ENCODE measurements around the gene BUD13. TPM values are rescaled to one million over a fixed set of nuclear protein-coding genes. Genes with fewer than 3 reads are reported as not detected.

The BUD13 gene
- total and polyA plus RNA-seq, 10 of the 15 experiments (the other 5 are each of a cell fraction or from before 2014, with no cell fraction given): 10.9 to 36.5 (median 24.7) TPM

- ChIA-PET SMC1A (ENCODE audit: uncharacterized antibody, unreplicated experiment) (interaction anchor here (1.3 kb wide), 1 partner anchor 35 kb away, joined by 5 read pairs; no protein-coding TSS in a partner anchor), RAD21 (ENCODE audit: unreplicated experiment) (no interaction called here), CTCF (interaction anchor here (0.7 to 1.5 kb wide), 4 partner anchors 9 to 296 kb away, joined by 3 to 5 read pairs (median 4); partner anchors contain the start of gene APOA5), POLR2A (no interaction called here)
- H3K36me3 ChIP-seq (ENCODE audit: control insufficient read depth in 2 of 2, insufficient read depth in 2 of 2, low read length in 1 of 2): no peaks in the 10 kb centered on the region
- no peaks in the 10 kb centered on the region for H4K20me1 ChIP-seq (ENCODE audit: control insufficient read depth, insufficient read depth)
- BruUV-seq (replicated peaks): no TSS peak
- DNase-seq (ENCODE audit: low read depth, low spot score) (no peak), ATAC-seq (no peak), FAIRE-seq (no peak)
- intact Hi-C loops (cut with micrococcal nuclease; ENCODE audit: unreplicated experiment) (no loop called here), in situ Hi-C loops (cut with MboI) (no loop called here)
- no peak overlapping the region for H3K4me2 ChIP-seq (ENCODE audit: control insufficient read depth, insufficient read depth)
- H3K27ac ChIP-seq (ENCODE audit: control insufficient read depth, insufficient read depth): no peak overlapping the region
- H2AFZ ChIP-seq (ENCODE audit: control insufficient read depth, low read depth, low read length): no peak overlapping the region
- no peaks in the 10 kb centered on the region; a peak in 2 of 4 replicates for H3K27me3 ChIP-seq (replicated peaks in 1 of 2; ENCODE audit: control insufficient read depth in 2 of 2, insufficient read depth in 2 of 2, low read length in 1 of 2)
- 96% methylated on average over 2 of the region's 2 CpGs for WGBS (ENCODE audit: insufficient coverage, insufficient replicate concordance, low lambda C conversion rate, missing lambda C conversion rate)
- no peaks in the 10 kb centered on the region for H3K4me1 ChIP-seq (ENCODE audit: control insufficient read depth, insufficient read depth, low read length)
- H3K4me3 ChIP-seq: no peak overlapping the region
- H3K9ac ChIP-seq (ENCODE audit: control insufficient read depth, insufficient read depth, low read length): no peak overlapping the region
- H3K9me3 ChIP-seq (replicated peaks; ENCODE audit: control insufficient read depth, insufficient read depth, low read length): no peaks in the 10 kb centered on the region
- no peaks in the 10 kb centered on the region for H3K79me2 ChIP-seq (ENCODE audit: control insufficient read depth, insufficient read depth, low read length)
- TF ChIP-seq CHD1 (IDR thresholded peaks at IDR 0.05; ENCODE audit: low read depth, low read length) (no peak), YY1 (IDR thresholded peaks at IDR 0.05; ENCODE audit: low read depth, low read length) (no peak), ZNF217 (IDR thresholded peaks at IDR 0.05) (no peak), PRDM15 (CRISPR knock-in tag; IDR thresholded peaks at IDR 0.05) (no peak), E2F4 (IDR thresholded peaks at IDR 0.05; ENCODE audit: low read depth, low read length) (no peak), RCOR1 (conservative IDR thresholded peaks at IDR 0.05; ENCODE audit: low read depth, low read length) (no peak), JUND (IDR thresholded peaks at IDR 0.05; ENCODE audit: low read depth, low read length) (no peak), ZNF384 (IDR thresholded peaks at IDR 0.05; ENCODE audit: borderline replicate concordance, low read depth, low read length) (no peak), DPF2 (IDR thresholded peaks at IDR 0.05) (no peak), ZZZ3 (IDR thresholded peaks at IDR 0.05; ENCODE audit: control insufficient read depth, insufficient read length, low read depth) (no peak), SIX5 (IDR thresholded peaks at IDR 0.05; ENCODE audit: low read depth, low read length, severe bottlenecking) (no peak), ZBTB4 (CRISPR knock-in tag; IDR thresholded peaks at IDR 0.05) (no peak), RELA (IDR thresholded peaks at IDR 0.05; ENCODE audit: borderline replicate concordance, partially characterized antibody) (no peak), EP300 (IDR thresholded peaks at IDR 0.05; ENCODE audit: borderline replicate concordance in 1 of 2, control insufficient read depth in 1 of 2, low read depth in 2 of 2, low read length in 2 of 2) (no peak), IRF4 (IDR thresholded peaks at IDR 0.05; ENCODE audit: low read depth, low read length) (no peak), NR2C2 (IDR thresholded peaks at IDR 0.05; ENCODE audit: borderline replicate concordance, control insufficient read depth, insufficient read length, low read depth) (no peak), RBBP5 (conservative IDR thresholded peaks at IDR 0.05) (no peak)
Measured at GRCh38 chr11:116800610-116801009, 27.8 kb upstream of the BUD13 start.
